GM12878 (cell line): ENCODE measurements around the gene TTC5. TPM values are rescaled to one million over a fixed set of nuclear protein-coding genes. Genes with fewer than 3 reads are reported as not detected.

ENCODE experiments used
- CBX3 ChIP-seq: fragments of 200-600 bp; sonication (generic); IDR thresholded peaks from 2 replicates; pipeline ENCODE4 v1.6.1; 2016; ENCODE audit warnings: low read depth, borderline replicate concordance
- EGR1 ChIP-seq, 2 experiments: IDR thresholded peaks; 1 replicate in 1 of 2; 2 replicates in 1 of 2; pipeline ENCODE4 v1.6.1; 2011 to 2012; ENCODE audit warnings: low read depth in 2 of 2, low read length in 2 of 2, borderline replicate concordance in 1 of 2, mild to moderate bottlenecking in 1 of 2, moderate library complexity in 1 of 2
- GABPA ChIP-seq: IDR thresholded peaks from 2 replicates; pipeline ENCODE4 v1.6.1; 2014; ENCODE audit warnings: antibody characterized with exemption, low read depth, mild to moderate bottlenecking, inconsistent platforms
- PRDM15 ChIP-seq: fragments of 450-650 bp; formaldehyde crosslinking; IDR thresholded peaks from 2 replicates; pipeline ENCODE4 v1.4.0; 2020; ENCODE audit warnings: mild to moderate bottlenecking, moderate library complexity
- ZBTB33 ChIP-seq: fragments of 450-650 bp; IDR thresholded peaks from 2 replicates; pipeline ENCODE4 v1.6.1; 2017; ENCODE audit warnings: mild to moderate bottlenecking
- ZNF592 ChIP-seq: fragments of 450-650 bp; IDR thresholded peaks from 2 replicates; pipeline ENCODE4 v1.6.1; 2017; ENCODE audit warnings: mild to moderate bottlenecking, moderate library complexity
- polyA plus RNA-seq, 11 experiments: library from polyadenylated mRNA; depleted of rRNA in 4 of 11; unstranded in 6 of 11; stranded (reverse) in 5 of 11; fragments of >200 nt; fragmentation: Nextera tagmentation in 4 of 11; fragmentation: Illumina TruSeq in 1 of 11; extraction: Ambion mirVana in 4 of 11; extraction: Trizol in 1 of 11; gene quantifications; 1 replicate in 1 of 11; 2 replicates in 10 of 11; pipeline versions ENCODE4 v1.2.1 to v1.2.3, GENCODE V29; 2011 to 2016; ENCODE audit warnings: inconsistent platforms in 2 of 11, missing spikeins in 2 of 11, low read depth in 1 of 11
- total RNA-seq, 4 experiments: library from RNA; depleted of rRNA in 3 of 4; stranded (reverse); fragments of >200 nt in 3 of 4; fragmentation: Illumina TruSeq in 1 of 4; extraction: Trizol in 1 of 4; gene quantifications; 2 replicates each; pipeline versions ENCODE4 v1.2.1 to v1.2.3, GENCODE V29; 2013 to 2021

The TTC5 gene
- total and polyA plus RNA-seq, 10 of the 15 experiments (the other 5 are each of a cell fraction or from before 2014, with no cell fraction given): 6.9 to 21.6 (median 13.5) TPM

- TF ChIP-seq ZNF592: no peak
- TF ChIP-seq ZBTB33: no peak
- TF ChIP-seq GABPA: no peak
- no peak for TF ChIP-seq PRDM15 (CRISPR knock-in tag)
- TF ChIP-seq CBX3: no peak
- no peak for TF ChIP-seq EGR1 (IDR thresholded peaks at IDR 0.05; ENCODE audit: borderline replicate concordance in 1 of 2, low read depth in 2 of 2, low read length in 2 of 2)
These were observed 25.4 kb upstream of the TTC5 start (continued) for GRCh38 chr14:20331053-20331613.
